ENCODE measurements around the gene EIF2D.
"Not testable (repeated sequence)": the region's sequence is repeated elsewhere in the genome, so short reads cannot be mapped to it uniquely, and the experiment has no call there.

EIF2D gene

GRCh38 chr1:206586501-206587445, 25.5 kb downstream of the EIF2D start:
- DNase-seq, result no peak

GRCh38 chr1:206584683-206585082, 27.6 kb downstream of the EIF2D start:
- no peak for DNase-seq

GRCh38 chr1:206583707-206584648, 28.3 kb downstream of the EIF2D start:
- DNase-seq, result peak; percentile 12

GRCh38 chr1:206582971-206583706, 29.1 kb downstream of the EIF2D start:
- no peak for DNase-seq

GRCh38 chr1:206582537-206582936, 29.7 kb downstream of the EIF2D start:
- DNase-seq, result no peak

- DNase-seq, result no peak
Measured at GRCh38 chr1:206581571-206581981, 30.7 kb downstream of the EIF2D start.

- DNase-seq, result not testable (repeated sequence)
Measured at GRCh38 chr1:206581114-206581497, 31.2 kb downstream of the EIF2D start.

- DNase-seq, result no peak
Measured at GRCh38 chr1:206580438-206581113, 31.7 kb downstream of the EIF2D start.

GRCh38 chr1:206579747-206580437, 32.4 kb downstream of the EIF2D start:
- DNase-seq, result no peak

- DNase-seq, result no peak
Measured at GRCh38 chr1:206578978-206579374, 33.3 kb downstream of the EIF2D start.

GRCh38 chr1:206578068-206578977, 33.9 kb downstream of the EIF2D start:
- DNase-seq, result no peak

- DNase-seq, result no peak
Measured at GRCh38 chr1:206577626-206578025, 34.6 kb downstream of the EIF2D start.

- DNase-seq, result no peak
Measured at GRCh38 chr1:206575894-206576737, 36.1 kb downstream of the EIF2D start.

- DNase-seq, result no peak
Measured at GRCh38 chr1:206575165-206575893, 36.9 kb downstream of the EIF2D start.

GRCh38 chr1:206573762-206574161, 38.5 kb downstream of the EIF2D start:
- DNase-seq, result no peak

GRCh38 chr1:206573319-206573718, 38.9 kb downstream of the EIF2D start:
- DNase-seq, result no peak

GRCh38 chr1:206572835-206573234, 39.4 kb downstream of the EIF2D start:
- no peak for DNase-seq

- no peak for DNase-seq
Measured at GRCh38 chr1:206570529-206570928, 41.7 kb downstream of the EIF2D start.

GRCh38 chr1:206569556-206569955, 42.7 kb downstream of the EIF2D start:
- no peak for DNase-seq
